HG02852 (cell line): ENCODE data around the gene PPIC.
A peak's percentile ranks its signal among the peaks of the same experiment; 100 is the strongest.
"Not testable (repeated sequence)": the region's sequence is repeated elsewhere in the genome, so short reads cannot be mapped to it uniquely, and the experiment has no call there.

Experiments
- ATAC-seq: cut with Tn5 transposase; IDR thresholded peaks from one replicate; pipeline ENCODE4 v1.9.1; 2021; ENCODE audit warnings: mild to moderate bottlenecking, moderate library complexity; ENCODE audit not compliant: unreplicated experiment

Gene PPIC

DNA sequence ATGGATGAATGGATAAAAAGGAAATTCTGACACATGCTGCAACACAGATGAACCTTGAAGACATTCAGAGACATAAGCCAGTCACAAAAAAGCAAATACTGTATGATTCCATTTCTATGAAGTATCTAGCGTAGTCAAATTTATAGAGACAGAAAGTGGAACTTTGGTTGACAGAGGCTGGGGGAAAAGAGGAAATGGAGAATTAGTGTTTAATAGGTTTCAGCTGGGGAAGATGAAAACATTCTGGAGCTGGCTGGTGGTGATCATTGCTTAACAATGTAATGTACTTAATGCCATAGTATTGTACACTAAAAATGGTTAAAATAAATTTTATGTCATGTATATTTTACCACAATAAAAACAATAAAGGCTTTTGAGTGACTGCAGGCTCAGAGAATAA, 24.2 kb downstream of the PPIC start:
- no peak for ATAC-seq

DNA sequence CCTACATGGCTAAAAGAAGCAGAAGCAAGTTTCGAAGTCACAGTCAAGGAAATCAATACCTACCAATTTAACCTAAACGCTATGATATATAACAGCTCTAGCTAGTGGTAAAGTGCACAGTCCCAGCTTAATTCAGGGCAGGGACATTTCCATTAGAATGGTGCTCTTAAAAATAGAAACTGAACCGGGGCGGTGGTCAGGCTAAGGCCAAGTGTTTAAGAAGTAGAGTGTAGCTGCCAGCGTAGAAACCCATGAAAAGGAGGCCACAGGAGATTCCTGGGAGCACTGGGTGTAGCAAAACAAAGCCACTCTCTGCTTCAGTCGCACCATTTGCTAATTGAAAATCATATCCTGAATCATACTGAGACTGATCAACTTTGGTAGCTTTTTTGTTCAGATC, 28.8 kb downstream of the PPIC start:
- ATAC-seq = no peak

DNA sequence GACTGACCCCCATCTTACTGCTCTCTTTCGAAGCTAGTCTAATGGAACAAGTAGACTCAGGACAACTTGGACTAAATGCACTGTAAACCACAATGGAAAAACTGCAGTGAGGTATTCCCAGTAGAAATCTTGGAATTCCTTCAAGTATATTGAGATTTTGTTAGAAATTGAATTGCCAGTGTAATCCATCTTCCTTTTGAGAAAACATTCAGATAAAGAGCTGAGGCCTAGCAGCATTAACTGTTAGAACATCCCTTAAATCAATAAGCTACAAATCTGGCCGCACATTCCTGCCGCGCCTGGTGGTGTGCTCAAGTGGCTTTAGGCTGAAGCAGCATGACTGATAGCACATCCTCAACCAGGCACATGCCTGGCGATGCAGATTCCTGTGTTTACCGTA, 29.3 kb downstream of the PPIC start:
- no peak for ATAC-seq

DNA sequence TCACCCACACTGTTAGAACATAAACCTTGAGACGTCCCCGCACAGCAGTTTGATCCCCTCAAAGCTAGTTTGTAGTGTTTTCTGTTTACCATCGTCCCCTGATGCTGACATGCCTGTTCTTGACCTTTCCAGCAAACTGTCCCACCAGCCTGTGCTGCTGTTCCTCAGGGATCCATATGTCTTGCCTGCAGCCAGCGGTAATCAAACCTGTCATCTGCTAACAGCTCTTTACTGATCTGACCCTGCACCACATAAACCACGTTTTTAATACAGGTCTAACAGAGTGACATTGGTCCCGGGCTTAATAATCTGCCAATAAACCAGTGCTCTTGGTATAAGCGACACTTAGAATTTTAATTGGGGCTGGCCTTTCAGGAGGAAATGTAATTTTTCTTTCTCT, 34.7 kb downstream of the PPIC start:
- ATAC-seq = no peak

DNA sequence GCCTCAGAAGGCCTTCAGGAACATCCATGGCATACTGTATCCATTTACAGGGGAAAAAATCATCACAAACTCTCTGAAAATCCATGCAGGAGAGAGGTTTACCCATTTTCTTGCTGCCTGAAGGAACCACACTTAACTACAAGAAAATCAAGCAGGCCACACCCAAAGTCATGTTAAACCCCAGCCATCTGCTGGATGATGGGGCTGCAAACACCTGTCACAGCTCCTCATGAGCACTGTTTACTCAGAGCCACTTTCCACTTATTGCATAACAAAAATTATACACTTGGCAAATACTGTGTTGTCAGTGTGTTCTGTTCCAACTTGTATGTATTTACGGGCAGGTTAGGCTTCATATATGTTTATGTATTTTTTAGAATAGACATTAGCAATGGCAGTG, 35.8 kb downstream of the PPIC start:
- ATAC-seq = no peak

DNA sequence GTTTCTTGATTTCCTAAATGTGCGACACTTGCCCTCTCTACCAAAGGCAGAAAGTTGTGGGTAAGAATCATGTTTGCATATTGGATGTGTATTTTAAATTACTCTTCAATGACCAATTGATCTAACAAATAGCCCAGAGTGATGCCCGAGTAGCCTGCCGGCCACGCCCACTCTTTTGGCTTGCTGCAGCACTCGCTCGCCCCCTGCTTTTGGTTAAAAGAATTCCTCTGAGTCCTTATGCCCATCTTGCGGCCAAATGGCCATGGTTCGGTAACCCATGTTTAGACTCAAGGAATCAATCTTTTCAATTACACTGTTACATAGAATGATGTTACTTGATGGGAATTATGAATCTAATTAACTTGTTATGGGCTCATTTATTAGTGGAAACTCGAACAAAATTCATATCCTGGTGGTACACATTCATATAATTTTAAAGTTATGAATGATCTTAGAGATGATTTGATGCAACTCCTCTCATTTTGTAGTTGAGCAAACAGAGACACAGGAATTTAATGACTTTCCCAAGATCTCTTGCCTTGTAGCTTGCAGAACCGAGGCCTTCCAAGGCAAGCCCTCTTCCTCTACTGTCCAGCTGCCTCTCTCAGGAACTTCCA, 36.5 kb downstream of the PPIC start:
- ATAC-seq = peak; percentile 88

DNA sequence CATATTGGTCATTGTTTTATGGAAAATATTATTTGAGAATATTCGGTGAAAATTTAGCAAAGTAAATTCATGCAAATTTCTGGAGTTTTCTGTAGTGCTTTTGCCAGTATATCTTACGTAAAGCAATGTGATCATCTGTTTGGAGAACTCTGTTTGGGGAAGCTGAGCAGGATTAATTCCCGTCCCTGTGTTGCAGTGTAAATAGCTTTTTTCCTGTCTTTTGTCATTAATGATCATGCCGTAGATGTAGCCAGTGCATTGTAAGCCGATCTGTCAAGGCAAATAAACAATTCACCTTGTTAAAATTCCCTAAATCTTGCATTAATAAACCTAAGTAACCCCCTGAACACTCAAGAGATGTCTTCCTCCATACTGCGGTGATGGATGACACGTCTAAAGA, 39.2 kb downstream of the PPIC start:
- ATAC-seq = no peak

DNA sequence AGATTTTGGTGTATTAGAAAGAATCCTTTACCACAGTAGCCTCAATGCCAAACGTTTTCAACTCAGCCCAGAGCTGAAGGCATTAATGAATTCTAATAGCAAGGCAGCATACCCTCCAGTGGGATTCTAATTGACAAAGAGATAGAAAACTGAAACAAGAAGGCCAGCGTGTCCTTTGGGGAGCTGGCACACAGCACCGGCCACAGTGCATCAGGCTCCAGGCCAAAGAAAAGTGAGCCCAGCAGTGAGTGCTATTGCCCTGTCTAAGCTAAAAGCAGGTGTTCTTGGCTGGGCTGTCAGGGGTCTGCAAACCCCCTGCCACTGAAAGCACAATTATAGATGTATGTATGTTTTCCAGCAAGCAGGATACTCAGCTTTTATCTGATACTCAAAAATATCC, 40.4 kb downstream of the PPIC start:
- ATAC-seq = no peak

DNA sequence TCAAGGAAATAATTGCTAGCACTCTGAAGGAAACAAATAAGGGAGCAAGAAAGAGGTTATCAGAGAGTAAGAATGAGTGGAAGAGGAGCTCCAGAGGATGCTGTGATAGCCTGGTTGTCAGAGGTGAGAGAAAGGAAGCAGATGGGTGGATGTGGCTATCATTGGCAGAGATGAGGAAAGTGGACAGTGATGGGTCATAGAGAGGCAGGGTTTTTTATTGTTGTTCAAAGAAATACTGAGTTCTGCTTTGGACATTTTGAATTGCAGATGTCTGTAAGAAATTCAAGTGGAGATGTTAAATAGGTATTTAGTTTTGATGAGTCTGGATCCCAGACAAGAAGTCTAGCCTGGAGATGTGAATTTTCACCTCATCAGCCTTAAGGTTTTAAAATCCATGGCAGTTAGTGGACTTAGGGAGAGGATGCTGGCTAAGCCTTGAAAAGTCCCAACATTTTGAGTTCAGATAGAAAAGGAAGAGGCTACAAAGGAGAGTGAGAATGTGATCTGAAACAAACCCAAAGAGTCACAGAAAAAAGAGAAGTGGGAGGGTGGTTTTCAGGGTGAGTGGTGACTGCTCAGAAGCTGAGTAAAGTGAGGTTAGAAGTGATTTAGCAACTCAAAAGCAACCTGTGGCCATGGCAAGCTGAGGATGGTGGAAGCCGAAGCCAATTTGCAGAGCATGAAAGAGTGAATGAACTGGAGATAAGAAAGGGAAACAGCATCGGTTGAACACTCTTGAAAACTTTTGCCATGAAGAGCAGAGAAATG, 50.4 kb downstream of the PPIC start:
- peak; percentile 97 for ATAC-seq

DNA sequence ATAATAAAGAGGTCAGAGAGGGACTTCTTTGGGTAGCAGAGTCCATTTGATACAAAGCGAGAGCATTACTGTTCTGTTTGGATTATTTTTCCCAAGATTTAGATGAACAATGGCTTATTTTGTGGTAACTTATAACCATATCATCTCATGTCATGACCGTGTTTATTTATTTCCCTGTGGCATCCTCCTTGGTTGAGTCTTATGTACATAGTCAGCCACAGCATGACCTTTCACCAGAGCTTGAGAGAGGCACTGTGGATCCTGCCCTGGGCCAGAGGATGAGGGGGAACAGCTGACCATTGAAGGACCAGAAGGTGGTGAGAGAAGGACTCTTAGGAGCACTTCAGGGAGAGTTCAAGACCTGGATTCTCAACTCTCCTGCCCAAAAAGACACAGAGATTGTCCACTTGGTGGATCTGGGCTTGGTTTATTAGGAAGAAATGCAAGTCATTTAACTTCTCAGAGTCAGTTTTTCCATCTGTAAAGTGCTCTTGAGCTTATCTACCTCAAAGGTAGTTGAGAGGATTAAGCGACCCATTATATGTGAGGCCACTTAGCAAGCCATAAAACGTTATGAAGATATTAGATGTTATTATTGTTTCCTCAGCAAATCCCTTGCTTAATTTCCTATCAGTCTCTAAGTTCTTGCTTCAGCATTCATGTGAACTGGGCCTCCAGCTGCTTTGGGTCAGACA, 51.4 kb downstream of the PPIC start:
- no peak for ATAC-seq

DNA sequence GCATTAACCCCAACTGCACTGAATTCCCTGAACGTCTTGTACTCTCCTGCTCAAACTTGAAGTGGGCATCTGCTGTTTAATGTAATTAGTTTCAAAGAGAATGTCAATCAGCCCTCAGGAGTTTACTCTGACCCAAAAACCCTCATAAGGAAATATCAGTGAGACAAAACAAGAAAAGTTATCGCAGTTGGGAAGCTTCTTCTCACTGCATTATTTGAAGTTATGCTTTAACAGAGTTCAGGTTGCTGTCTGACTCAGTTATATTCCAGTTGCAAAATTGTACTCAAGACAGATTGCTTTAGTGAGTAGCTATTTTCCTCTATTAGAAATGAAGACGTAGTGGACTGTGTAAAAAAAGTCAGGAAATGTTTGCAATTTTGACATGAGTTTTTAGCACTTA, 52.1 kb downstream of the PPIC start:
- ATAC-seq = peak; percentile 28

DNA sequence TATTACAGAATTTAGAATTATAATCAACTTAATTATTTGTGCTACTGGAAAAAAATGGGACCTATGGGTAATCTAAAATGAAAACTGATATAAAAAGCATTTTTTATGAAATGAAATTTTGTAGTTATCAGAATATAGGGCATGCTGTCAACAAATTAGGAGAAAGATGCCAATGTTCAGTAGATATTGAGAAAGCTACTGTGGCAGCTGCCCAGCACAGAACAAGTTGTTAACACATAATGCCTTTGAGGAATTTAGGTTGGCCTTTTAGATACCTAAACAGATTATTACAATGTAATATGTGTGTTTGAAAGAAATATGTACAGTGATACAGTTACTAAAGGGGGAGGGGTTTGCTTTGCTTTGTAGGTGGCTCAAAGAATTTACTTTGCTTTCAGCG, 54.1 kb downstream of the PPIC start:
- no peak for ATAC-seq

DNA sequence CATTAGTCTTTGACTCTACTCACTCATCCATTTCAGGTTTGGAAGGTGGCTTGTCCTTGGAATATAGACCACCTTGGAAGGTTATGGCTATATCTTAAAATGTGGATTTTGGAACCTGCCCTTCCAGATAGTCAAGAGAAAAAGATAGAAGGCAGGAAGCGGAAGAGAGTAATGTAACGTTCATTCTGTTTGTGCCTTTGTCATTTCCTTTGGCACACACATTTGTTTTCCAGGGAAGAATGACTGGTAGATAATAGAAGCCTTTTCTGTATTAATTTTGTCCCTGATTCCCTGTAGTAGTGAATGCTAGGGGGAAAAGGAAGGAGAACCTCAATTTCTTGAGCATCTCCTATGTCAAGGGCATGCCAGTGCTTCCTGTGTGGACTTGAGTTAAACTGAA, 54.7 kb downstream of the PPIC start:
- ATAC-seq = no peak

DNA sequence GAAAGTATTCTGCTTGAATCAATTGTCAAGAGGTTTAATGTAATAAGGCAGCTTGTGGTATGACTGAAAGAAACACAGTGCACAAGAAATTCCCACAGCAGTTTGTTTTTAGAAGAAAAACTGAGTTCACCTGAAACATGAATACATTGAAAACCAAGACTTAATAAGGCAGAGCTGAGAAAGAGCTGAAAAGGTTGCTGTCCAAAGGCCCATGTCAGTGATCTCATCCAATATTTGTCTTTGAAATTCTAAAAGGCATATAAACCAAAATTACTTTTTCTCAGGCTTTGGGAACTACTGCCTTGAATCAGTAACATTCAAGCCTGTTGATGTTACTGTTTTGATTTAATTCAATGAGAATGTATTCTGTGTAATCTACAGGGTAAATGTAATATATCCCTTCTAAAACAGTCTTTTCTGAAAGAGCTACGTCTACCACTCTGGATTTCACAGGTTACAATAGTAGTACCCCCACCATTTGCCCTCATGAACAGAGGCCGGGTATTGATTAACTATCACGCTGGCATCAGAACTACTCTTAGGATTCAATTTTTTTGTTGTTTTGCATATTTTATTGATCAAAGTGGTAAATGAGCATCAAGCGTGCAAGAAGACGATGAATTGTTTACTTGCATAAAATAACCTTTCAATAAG, 57.8 kb downstream of the PPIC start:
- no peak for ATAC-seq

DNA sequence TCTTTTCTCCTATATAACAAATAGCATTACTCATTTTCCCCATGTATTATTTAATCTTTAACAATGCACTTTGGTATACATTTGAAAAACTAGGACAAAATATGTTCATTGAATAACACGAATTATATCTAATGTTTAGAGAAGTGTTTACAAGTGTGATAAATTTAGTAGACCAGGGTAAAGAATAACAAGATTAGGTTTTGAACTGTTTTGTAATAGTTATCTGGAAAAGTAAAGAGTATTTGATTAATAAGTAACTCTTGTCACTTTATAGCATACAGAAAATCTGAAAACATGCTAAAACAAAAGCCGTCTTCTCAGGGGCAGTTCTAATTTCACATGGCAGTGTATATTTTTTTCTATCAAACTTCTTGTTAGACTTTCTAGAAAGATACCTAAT, 58.5 kb downstream of the PPIC start:
- ATAC-seq = no peak

DNA sequence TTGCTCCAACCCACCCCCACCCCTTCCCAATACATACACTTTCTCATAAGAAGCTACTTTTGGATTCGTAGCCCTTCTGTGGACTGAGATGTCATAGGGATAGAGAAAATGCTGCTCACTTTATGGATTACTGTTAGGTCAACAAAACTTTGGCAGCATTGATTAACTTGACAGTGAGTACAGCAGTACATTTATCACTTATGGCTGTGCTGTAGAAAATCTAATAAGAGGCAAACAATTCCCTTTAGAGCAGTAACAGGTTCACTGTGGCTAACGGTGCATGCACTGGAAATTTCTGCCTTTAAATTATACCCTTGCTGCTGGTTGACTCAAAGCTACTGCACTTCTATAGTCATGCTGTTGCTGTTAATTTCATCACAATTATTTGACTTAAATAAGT, 59.2 kb downstream of the PPIC start:
- no peak for ATAC-seq

DNA sequence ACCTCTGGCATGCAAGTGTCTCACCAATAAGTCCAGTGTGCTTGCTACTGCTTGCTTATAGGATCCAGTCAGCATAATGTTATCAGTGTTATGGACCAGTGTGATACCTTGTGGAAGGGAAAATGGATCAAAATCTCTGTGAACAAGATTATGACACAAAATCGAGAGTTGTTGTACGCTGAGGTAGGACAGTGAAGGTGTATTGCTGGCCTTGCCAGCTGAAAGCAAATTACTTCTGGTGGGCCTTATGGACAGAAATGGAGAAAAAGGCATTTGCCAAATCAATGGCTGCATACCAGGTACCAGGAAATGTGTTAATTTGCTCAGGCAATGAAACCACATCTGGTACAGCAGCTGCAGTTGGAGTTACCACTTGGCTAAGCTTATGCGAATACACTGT, 62.3 kb downstream of the PPIC start:
- not testable (repeated sequence) for ATAC-seq

DNA sequence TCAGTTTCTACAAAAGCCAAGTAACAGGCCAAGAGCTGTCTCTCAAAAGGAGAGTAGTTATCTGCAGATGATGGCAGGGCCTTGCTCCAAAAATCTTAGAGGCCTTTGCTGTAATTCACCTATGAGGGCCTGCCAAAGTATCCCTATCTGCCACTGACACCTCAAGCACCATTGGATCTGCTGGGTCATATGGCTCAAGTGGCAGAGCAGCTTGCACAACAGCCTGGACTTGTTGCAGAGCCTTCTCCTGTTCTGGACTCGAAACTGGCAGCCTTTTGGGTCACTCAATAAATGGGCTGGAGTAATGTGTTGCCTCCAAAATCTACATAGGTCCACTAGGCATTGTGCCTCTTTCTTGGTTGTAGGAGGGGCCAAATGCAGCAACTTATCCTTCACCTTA, 62.8 kb downstream of the PPIC start:
- not testable (repeated sequence) for ATAC-seq
